NCI-H1436 treated with DMSO at 0.1 percent for 48 hours (cell line): ENCODE results near the gene FILIP1L.
"Not testable (repeated sequence)": the region's sequence is repeated elsewhere in the genome, so short reads cannot be mapped to it uniquely, and the experiment has no call there.

Experiments used
- DNase-seq: peaks from one replicate; lab custom pipeline; 2025; lab: John Stamatoyannopoulos, UW

FILIP1L gene

GRCh38 chr3:99842826-99843589 lies 271.3 kb downstream of the FILIP1L start:
- no peak for DNase-seq

GRCh38 chr3:99841949-99842348 lies 272.4 kb downstream of the FILIP1L start:
- not testable (repeated sequence) for DNase-seq

- no peak for DNase-seq
Measured at GRCh38 chr3:99839613-99840012, 274.7 kb downstream of the FILIP1L start.

- no peak for DNase-seq
Measured at GRCh38 chr3:99838755-99839154, 275.5 kb downstream of the FILIP1L start.

- DNase-seq, result no peak
Measured at GRCh38 chr3:99837715-99838114, 276.6 kb downstream of the FILIP1L start.

GRCh38 chr3:99836681-99837080 lies 277.6 kb downstream of the FILIP1L start:
- DNase-seq, result no peak

- no peak for DNase-seq
Measured at GRCh38 chr3:99834211-99834957, 279.9 kb downstream of the FILIP1L start.

- no peak for DNase-seq
Measured at GRCh38 chr3:99833617-99834205, 280.6 kb downstream of the FILIP1L start.

GRCh38 chr3:99829844-99830243 lies 284.5 kb downstream of the FILIP1L start:
- DNase-seq, result no peak

GRCh38 chr3:99825004-99825640 lies 289.2 kb downstream of the FILIP1L start:
- DNase-seq, result no peak

- DNase-seq, result no peak
Measured at GRCh38 chr3:99823723-99824711, 290.3 kb downstream of the FILIP1L start.

- no peak for DNase-seq
Measured at GRCh38 chr3:99818818-99819217, 295.5 kb downstream of the FILIP1L start.

- peak; percentile 73 for DNase-seq
Measured at GRCh38 chr3:99817437-99818240, 296.7 kb downstream of the FILIP1L start, which contains the start of gene CMSS1. Gene CMSS1 (plus strand): TSS chr3:99817862.

GRCh38 chr3:99817047-99817436 lies 297.3 kb downstream of the FILIP1L start:
- no peak for DNase-seq

GRCh38 chr3:99810403-99810802 lies 303.9 kb downstream of the FILIP1L start:
- DNase-seq, result no peak

GRCh38 chr3:99809565-99809964 lies 304.7 kb downstream of the FILIP1L start:
- no peak for DNase-seq

- DNase-seq, result no peak
Measured at GRCh38 chr3:99808163-99808794, 306.0 kb downstream of the FILIP1L start.

- DNase-seq, result no peak
Measured at GRCh38 chr3:99805160-99805559, 309.1 kb downstream of the FILIP1L start.

- no peak for DNase-seq
Measured at GRCh38 chr3:99803297-99803696, 311.0 kb downstream of the FILIP1L start.

GRCh38 chr3:99799422-99799821 lies 314.9 kb downstream of the FILIP1L start:
- no peak for DNase-seq
